ENCODE results near the gene PET100.

The PET100 gene

GRCh38 chr19:7650148-7650547 lies 20.6 kb downstream of the PET100 start:
- no peak for DNase-seq (ENCODE audit: low spot score)

GRCh38 chr19:7652061-7652641 lies 22.6 kb downstream of the PET100 start:
- DNase-seq (ENCODE audit: low spot score), result peak; percentile 81

- DNase-seq (ENCODE audit: low spot score), result no peak
These were observed 24.8 kb downstream of the PET100 start for GRCh38 chr19:7654401-7654800.

- no peak for DNase-seq (ENCODE audit: low spot score)
These were observed 26.0 kb downstream of the PET100 start for GRCh38 chr19:7655581-7655980.

GRCh38 chr19:7657131-7657751 lies 27.6 kb downstream of the PET100 start:
- no peak for DNase-seq (ENCODE audit: low spot score)

GRCh38 chr19:7658219-7658686 lies 28.7 kb downstream of the PET100 start:
- DNase-seq (ENCODE audit: low spot score), result peak; percentile 46

- DNase-seq (ENCODE audit: low spot score), result no peak
These were observed 32.3 kb downstream of the PET100 start for GRCh38 chr19:7661744-7662538.

- no peak for DNase-seq (ENCODE audit: low spot score)
These were observed 33.1 kb downstream of the PET100 start for GRCh38 chr19:7662657-7663056.

GRCh38 chr19:7663706-7664105 lies 34.1 kb downstream of the PET100 start:
- no peak for DNase-seq (ENCODE audit: low spot score)

- no peak for DNase-seq (ENCODE audit: low spot score)
These were observed 35.5 kb downstream of the PET100 start for GRCh38 chr19:7665076-7665475.

- no peak for DNase-seq (ENCODE audit: low spot score)
These were observed 39.2 kb downstream of the PET100 start, which contains the start of gene RETN for GRCh38 chr19:7668842-7669241. Gene RETN, plus strand, starts transcription at chr19:7669049. Its CDS starts 278 bp downstream, at chr19:7669327.

GRCh38 chr19:7669641-7670040 lies 40.0 kb downstream of the PET100 start:
- no peak for DNase-seq (ENCODE audit: low spot score)

GRCh38 chr19:7670150-7670783 lies 40.7 kb downstream of the PET100 start:
- DNase-seq (ENCODE audit: low spot score), result no peak

GRCh38 chr19:7670790-7671189 lies 41.2 kb downstream of the PET100 start:
- no peak for DNase-seq (ENCODE audit: low spot score)

GRCh38 chr19:7672522-7672921 lies 42.9 kb downstream of the PET100 start:
- DNase-seq (ENCODE audit: low spot score), result no peak

- peak; percentile 62 for DNase-seq (ENCODE audit: low spot score)
These were observed 44.7 kb downstream of the PET100 start for GRCh38 chr19:7674010-7675005.

GRCh38 chr19:7676376-7676775 lies 46.8 kb downstream of the PET100 start:
- DNase-seq (ENCODE audit: low spot score), result no peak

- no peak for DNase-seq (ENCODE audit: low spot score)
These were observed 47.3 kb downstream of the PET100 start, which contains the start of gene MCEMP1 for GRCh38 chr19:7676854-7677253. Gene MCEMP1, plus strand, starts transcription at chr19:7677090. Its CDS starts 31 bp downstream, at chr19:7677121.

GRCh38 chr19:7677669-7678311 lies 48.2 kb downstream of the PET100 start:
- no peak for DNase-seq (ENCODE audit: low spot score)

Measured in SK-N-DZ (cell line).